GM10847 (cell line): ENCODE data around the gene TRPM3.

Source experiments
- POLR2A ChIP-seq: IDR thresholded peaks from 2 replicates; pipeline ENCODE4 v1.6.1; 2011; ENCODE audit not compliant: insufficient read length; ENCODE audit errors: extremely low read depth

The TRPM3 gene

DNA sequence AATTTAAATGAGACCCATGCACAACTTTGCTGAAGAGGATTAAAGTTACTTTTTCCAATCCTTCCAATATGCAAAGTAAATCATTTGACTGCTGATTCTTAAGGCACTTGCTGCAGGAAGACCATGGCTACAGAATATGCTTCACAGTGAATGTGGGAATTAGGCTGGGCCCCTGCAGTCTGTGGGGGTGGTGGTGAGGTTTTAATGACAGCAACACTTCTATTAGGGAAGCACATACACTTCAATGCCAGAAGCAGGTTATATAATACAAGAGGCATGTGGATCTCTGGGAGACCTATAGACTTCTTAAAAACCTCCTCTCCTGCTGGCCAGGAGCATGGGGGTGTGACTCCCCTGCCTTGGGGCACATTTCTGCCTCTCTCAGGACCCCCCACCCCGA is 582.4 kb downstream of the TRPM3 start:
- TF ChIP-seq POLR2A = no peak

DNA sequence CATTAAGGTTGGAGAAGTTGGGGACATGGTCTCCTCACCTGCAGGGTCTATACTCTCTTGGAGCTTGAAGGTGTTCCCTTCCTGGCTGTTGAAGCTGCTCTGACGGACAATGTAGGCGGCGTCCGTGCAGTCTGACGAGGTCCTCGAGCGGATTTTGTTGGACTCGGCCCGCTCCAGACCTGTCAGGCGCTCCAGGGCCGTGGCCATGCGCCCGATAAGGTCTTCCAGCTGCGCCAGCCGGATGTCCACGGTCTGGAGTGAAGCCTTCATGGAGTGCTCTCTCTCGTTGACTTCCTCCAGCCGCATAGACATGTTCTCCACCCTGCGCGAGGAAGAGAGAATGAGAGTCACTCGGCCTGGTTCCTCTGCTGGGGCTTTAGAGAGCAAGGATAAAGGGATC is 584.3 kb downstream of the TRPM3 start:
- TF ChIP-seq POLR2A = no peak

DNA sequence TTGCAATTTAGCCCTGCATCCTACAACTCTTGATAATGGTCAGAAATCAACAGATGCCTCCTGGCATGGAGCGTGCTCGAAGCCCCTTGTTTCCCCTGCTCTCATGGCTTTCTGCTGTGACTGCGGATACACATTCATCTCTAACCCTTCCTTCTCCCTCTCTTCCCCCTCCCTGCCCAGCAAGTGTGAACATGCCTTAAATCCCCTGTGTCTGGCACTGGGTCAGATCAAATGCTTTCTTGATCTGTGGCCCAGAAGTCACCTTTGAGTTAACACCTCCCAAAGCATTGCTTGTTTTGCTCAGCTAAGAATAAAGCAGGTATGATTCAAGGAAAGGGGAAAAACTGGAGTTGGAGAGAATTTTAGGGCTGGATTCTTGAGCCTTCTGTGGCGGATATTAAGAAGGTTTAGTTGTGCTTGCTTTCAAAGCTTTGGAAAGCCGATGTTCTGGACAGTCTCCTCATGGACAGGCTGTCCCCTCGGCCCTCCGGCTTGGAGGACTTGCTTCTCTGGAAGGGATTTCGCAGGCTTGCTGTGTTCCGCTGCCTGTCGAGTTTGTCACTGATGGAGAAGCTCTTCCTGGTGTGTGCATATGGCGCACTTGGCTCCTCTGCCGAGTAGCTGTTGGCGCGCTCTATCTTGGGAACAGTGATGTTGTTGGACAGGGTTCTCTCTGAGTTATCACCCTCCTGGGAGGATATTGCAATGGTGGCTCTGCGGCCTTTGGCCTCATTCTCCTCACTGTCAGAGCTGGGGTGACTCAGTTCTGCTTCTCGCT is 585.7 kb downstream of the TRPM3 start:
- no peak for TF ChIP-seq POLR2A

DNA sequence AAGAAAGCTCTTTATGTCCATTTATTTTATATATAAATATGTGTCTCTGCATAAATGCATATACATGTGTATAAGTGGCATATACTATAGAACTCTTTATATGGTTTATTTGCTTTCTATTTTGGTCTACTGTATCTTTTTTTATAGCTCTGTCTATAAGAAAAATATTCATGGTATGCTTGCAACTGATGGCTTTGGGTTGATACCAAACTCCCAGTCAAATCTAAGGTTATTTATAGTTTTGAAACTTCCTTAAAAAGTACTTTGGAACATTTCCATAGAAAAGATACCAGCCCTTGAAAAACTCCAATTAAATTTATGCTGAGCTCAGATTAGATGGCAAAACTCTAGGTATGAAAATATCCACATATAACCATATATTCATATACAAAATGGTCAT is 587.0 kb downstream of the TRPM3 start:
- TF ChIP-seq POLR2A = no peak

DNA sequence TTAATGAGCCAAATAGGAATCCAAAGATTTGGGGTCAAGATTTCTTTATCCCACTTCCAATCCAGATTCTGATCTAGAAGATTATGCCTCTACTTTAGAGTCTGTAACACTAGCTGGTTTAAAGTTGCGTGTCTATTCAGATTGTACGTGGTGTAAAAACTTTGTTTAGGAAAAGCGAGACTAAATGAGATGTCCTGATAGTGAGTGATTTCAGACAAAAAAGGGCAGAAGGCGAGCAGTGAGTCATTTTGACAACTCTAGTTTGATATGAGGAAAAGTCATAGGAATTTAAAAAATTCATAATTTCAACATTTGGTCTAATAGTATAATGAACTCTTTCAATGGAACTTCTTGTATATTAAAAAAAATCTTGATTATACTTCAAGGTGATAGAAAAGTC is 587.4 kb downstream of the TRPM3 start:
- no peak for TF ChIP-seq POLR2A

DNA sequence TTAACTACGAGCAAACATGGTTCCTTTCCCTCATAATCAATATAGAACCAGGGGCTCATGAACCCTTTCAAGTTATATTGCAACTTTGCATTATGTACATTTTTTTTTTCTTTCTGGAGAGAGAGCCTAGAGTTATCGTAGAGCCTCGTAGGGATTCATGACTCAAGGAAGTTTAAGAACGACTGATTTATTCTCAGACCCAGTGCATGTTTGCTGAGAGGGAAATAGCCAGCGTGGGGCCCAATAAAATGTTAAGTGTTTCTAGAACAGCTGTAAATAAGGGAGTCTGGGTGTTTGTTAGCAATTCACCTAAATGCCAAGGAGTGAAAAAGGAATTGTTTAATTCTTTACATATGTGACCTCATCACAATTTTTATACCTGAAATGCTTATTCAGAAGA is 587.9 kb downstream of the TRPM3 start:
- no peak for TF ChIP-seq POLR2A

DNA sequence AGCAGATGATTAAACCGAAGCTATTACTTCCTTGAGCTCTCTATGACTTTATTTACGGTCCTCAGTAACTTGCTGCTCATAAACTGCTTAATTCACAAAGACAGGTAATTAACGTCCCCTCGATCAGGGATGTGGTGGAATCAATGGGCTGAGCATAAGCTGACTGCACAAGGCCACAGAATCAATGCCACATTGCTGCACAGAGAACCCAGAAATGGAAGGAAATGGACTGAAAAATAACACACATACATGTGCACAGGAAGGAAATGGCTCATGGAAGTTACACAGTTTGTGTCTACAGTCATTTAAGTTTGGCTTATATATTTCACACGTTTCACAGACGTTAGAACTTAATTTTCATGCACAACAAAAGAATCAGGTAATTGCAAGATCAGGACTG is 588.7 kb downstream of the TRPM3 start:
- TF ChIP-seq POLR2A = no peak

DNA sequence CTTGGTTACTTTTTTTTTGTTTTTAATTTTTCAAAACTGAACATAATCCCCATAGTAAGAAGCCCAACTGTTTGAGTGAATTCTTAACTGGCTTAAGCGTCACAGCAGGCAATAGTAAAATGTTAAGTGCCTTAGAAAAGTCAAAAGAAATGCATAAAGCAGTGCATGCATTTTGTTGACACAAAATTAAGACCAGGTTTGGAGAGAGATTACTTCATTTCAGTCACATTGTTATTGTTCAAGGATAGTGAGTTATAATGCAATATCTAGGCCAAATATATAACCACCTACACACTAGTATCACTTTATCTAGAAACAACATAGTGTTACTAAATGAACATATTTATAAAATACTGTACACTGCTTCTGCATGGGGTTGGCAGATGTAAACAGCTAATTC is 590.1 kb downstream of the TRPM3 start:
- TF ChIP-seq POLR2A = no peak

DNA sequence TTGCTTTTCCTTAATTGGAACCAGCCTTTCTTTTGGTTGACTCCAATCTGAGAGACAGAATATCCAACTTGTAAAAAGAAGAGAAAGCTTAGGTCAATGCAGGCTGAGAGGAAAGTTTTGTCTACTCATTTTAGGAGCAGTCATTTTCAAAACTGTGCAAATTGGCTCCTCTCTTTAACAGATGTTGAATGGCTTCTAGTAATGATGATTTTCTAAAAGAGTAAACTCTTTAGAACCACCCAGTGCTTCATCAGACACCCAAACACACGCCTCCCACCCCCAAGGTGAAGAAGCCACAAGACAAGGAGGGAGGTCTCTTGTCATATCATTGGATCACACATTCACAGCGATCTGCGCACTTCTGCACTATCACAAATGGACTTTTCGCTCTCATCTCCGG is 590.7 kb downstream of the TRPM3 start:
- no peak for TF ChIP-seq POLR2A

DNA sequence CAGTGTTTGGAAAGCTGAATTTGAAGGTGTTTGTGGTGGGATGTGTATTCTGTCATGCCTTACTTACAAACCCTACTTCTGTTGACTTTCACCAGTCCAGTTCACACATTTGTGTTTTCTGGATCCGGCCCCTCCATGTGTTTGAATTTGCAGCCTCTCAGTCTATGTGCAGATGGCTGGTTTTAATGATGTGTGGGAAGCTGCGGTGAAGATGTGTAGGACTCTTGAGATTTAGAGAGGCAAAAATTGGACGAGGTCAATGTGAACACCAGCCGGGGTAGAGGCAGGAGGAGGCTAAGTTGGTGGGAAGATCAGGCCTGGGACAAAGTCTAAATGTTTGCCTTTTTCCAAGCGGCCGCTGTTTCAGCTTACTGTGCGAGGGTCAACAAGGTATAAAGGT is 591.6 kb downstream of the TRPM3 start:
- no peak for TF ChIP-seq POLR2A

DNA sequence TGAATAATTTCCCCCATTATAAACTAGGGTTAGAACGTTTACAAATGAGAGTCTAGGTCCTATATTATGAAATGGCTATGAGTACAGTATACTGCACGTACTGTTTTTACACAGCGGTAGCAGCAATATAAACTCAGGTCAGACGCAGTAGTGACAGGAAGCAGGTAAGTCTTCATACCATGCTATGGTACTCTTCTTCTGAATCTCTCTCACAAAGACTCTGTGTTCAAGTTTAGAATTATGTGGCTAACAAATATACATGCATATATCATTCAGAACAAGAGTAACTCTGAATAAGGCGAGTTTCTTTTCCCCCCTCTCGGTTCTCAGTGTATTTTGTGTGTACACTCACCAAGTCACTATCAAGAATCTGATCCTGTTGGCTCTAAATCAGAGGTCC is 592.0 kb downstream of the TRPM3 start:
- no peak for TF ChIP-seq POLR2A

DNA sequence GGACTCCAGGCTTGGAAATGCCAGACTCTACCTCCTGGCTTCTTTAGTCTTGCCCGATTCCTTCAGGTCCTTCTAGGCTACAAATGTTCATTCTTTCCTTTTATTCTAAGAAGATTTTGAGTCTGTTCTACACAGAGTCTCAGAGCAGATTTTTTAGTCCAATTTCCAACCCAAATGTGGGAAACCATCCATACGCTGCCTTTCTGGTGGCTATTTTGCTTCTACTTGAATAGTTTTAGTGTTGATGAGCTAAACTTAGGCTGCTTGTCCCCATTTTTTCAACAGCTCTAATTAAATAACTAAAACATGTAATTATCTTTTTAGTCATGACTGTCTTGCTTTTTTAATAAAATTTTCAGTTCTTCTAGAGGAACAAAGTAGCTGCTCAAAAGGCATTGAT is 594.5 kb downstream of the TRPM3 start:
- TF ChIP-seq POLR2A = no peak

DNA sequence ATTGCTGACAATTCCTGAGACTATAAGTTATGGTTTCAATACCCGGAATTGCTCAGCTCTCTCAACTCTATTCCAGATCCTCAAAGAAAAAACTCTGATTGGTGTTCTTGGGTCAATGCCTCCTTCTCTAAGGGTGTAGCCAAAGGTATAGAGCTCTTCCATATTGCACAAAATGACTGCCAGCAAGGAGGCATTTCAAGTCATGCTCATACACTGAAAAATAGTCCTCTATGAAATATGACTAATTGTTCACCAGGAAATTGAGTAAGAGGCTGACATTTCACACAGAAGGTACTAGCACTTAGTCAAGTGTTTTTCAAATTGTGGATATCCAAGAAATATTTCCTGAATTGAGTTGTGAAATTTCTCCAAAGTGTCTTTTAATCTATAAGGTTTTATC is 595.9 kb downstream of the TRPM3 start:
- TF ChIP-seq POLR2A = no peak

DNA sequence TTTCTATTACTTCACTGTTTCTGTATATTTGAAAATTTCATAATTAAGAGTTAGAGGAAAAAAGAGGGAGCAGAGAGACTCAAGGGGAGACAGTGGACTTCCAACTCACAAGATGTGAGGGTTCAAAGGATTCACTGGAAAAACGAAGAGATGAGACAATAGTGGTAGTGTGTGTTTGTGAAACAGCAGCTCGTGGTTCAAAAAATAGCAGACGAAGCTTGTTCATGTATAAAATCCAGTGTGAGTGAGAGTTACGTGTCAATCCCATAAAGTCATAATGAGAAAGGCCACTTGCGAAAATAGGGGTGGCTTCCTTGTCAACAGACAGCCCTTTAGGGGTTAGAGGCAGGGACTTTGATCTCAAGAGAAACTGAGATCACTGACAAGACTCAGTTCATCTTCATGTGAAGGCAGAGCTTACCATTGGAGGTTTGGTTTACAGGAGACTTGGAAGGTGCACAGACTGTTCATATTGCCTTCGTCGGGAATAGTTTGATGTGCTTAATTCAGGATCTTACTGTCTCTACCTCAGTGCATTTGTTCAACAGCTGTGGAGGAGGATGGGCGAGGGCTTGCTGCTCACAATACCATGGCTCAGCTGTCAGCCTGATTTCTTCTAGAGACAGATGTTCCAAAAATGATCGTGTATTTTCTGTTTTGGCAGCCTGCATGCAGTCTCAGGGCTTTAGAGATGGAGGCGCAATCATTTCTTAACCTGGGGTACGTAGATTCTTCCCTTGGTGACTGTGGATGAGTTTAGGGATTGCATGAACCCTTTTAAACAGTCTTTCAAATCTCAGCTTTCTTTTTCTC is 601.3 kb downstream of the TRPM3 start:
- TF ChIP-seq POLR2A = no peak

DNA sequence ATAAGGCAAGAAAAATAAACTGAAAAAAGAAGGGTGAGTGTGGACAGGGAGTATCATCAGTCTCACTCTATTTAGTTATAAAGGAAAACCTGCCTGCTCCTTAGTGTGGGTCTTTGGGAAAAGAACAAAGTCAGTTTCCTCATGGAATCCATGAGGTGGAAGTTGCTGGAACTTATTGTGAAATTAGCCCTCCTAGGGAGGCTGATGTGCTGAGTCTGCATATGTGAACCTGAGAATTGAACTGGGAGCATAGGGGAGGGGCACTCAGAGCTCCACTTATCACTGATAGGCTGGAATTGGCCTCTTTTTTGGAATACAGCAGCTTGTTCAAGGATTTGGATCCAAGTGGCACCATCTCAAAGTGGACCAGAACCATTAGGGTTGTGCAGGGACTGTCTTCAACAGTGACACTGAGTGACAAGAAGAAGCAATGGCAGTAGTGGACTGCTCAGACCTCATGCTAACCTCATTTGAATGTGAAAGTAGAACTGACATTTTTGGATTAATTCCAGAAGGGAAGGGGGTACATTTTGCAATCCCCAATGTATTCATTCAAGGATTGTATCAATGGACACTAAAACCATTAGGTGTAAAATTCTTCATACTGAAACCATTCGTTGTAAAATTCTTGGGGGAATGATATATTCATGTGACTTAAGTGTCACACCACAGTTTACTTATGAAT is 603.4 kb downstream of the TRPM3 start:
- TF ChIP-seq POLR2A = no peak

DNA sequence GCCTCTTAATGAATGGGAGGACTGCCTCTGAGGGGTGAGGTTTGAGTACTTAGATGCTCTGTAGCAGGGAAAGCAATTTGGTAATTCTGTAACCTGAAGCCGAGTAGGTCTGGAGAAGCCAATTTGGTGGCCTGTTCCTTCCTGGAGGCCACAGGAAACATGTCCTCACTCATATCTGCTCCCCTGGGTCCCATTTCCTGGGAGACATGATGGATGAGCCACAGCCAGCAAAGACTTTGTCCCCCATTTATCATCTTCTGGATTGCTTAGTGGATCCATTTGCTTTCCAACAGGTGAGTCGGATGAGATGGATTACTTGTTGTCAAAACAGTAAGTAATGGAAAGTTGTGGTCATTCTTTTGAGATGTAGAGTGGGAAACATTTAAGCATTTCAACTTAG is 607.1 kb downstream of the TRPM3 start:
- no peak for TF ChIP-seq POLR2A
